HepG2 (cell line): ENCODE measurements around the gene NRP1. TPM values are rescaled to one million over a fixed set of nuclear protein-coding genes. Genes with fewer than 3 reads are reported as not detected.

Experiments used
- ATAC-seq: fragments of 200-7000 bp; cut with Tn5 transposase; 3 replicates; pipeline ENCODE4 v1.9.1; 2020; ENCODE audit warnings: mild to moderate bottlenecking, moderate library complexity
- BruUV-seq: library from RNA; stranded (reverse); fragments of 400-500 nt; replicated peaks from 2 replicates; lab custom pipeline; 2021; lab: Mats Ljungman, UMichigan
- CTCF ChIA-PET: fragments of 300-600 bp; formaldehyde crosslinking; extraction: SDS; loops from one replicate; lab custom pipeline; 2021; ENCODE audit warnings: low total read pairs, inconsistent platforms, low intra/inter-chr PET ratio; lab: Yijun Ruan, JAX
- POLR2A ChIA-PET: fragments of 350-600 bp; sonication (Branson Sonifier 250); formaldehyde crosslinking; loops from one replicate; lab custom pipeline; 2020; ENCODE audit warnings: antibody characterized with exemption, inconsistent platforms; lab: Yijun Ruan, JAX
- DNase-seq: peaks from one replicate; pipeline ENCODE4 v3.0.0-alpha.2; 2015; ENCODE audit warnings: low spot score
- FAIRE-seq: peaks from 3 replicates; lab custom pipeline; 2011; peaks lifted over from hg19 to GRCh38; lab: Jason Lieb, UNC
- H2AFZ ChIP-seq: one replicate; pipeline ENCODE4 v1.6.1; 2011; ENCODE audit warnings: low read length, inconsistent platforms
- H3K27ac ChIP-seq: fragments of 300-600 bp; 3 replicates; pipeline ENCODE4 v1.8.0; 2011; ENCODE audit warnings: mixed run types, mild to moderate bottlenecking, mixed read lengths, low read length, inconsistent platforms; ENCODE audit not compliant: insufficient read depth; ENCODE audit errors: extremely low read length
- H3K27me3 ChIP-seq, 2 experiments: fragments of 200-600 bp in 1 of 2; 2 replicates in 1 of 2; 3 replicates in 1 of 2; pipeline versions ENCODE4 v1.6.0 to v1.8.0; 2011; ENCODE audit warnings: low read length in 2 of 2, mild to moderate bottlenecking in 2 of 2, moderate library complexity in 2 of 2, inconsistent platforms in 1 of 2; ENCODE audit not compliant: insufficient read depth in 2 of 2, control insufficient read depth in 1 of 2
- H3K36me3 ChIP-seq, 2 experiments: fragments of 200-600 bp in 1 of 2; replicated peaks in 1 of 2; 2 replicates in 1 of 2; 3 replicates in 1 of 2; pipeline versions ENCODE4 v1.5.1 to v1.8.0; 2011; ENCODE audit warnings: low read length in 2 of 2, inconsistent platforms in 1 of 2; ENCODE audit not compliant: insufficient read depth in 2 of 2, control insufficient read depth in 1 of 2
- H3K4me1 ChIP-seq: 2 replicates; pipeline ENCODE4 v1.5.1; 2012; ENCODE audit warnings: low read length, inconsistent platforms; ENCODE audit not compliant: insufficient read depth
- H3K4me2 ChIP-seq: 2 replicates; pipeline ENCODE4 v1.6.0; 2011; ENCODE audit warnings: low read depth, low read length, inconsistent platforms
- H3K4me3 ChIP-seq, 3 experiments: fragments of 200-600 bp in 1 of 3; sonication (generic), shearing (Covaris generic) in 1 of 3; replicated peaks in 1 of 3; 2 replicates each; pipeline ENCODE4 v1.5.1; 2011 to 2016; ENCODE audit warnings: low read length in 3 of 3, inconsistent platforms in 2 of 3, low read depth in 2 of 3, mild to moderate bottlenecking in 2 of 3, control low read depth in 1 of 3, mixed read lengths in 1 of 3; ENCODE audit not compliant: insufficient read depth in 1 of 3
- H3K79me2 ChIP-seq: one replicate; pipeline ENCODE4 v1.6.1; 2011; ENCODE audit warnings: low read length, inconsistent platforms; ENCODE audit not compliant: insufficient read depth
- H3K9ac ChIP-seq: 2 replicates; pipeline ENCODE4 v1.6.0; 2011; ENCODE audit warnings: mild to moderate bottlenecking, low read depth, low read length, inconsistent platforms; ENCODE audit not compliant: insufficient read depth
- H3K9me3 ChIP-seq: 2 replicates; pipeline ENCODE4 v1.5.1; 2012; ENCODE audit warnings: mild to moderate bottlenecking, low read length
- H4K20me1 ChIP-seq: 2 replicates; pipeline ENCODE4 v1.6.0; 2011; ENCODE audit warnings: inconsistent platforms, mild to moderate bottlenecking, low read length, moderate library complexity; ENCODE audit not compliant: insufficient read depth
- ETV6 ChIP-seq: sonication (generic); formaldehyde crosslinking; conservative IDR thresholded peaks from 2 replicates; pipeline ENCODE4 v1.4.0; 2020; ENCODE audit warnings: missing genetic modification reagents
- MAFF ChIP-seq: IDR thresholded peaks from 2 replicates; pipeline ENCODE4 v1.6.1; 2011; ENCODE audit warnings: low read depth, low read length, improper control_type of control experiment
- MAFK ChIP-seq, 2 experiments: IDR thresholded peaks in 1 of 2; conservative IDR thresholded peaks in 1 of 2; 2 replicates each; pipeline ENCODE4 v1.6.1; 2011; ENCODE audit warnings: improper control_type of control experiment in 2 of 2, low read length in 2 of 2
- WGBS: methylation state at CpG from one replicate; pipeline ENCODE4 v1.1.6; 2017; ENCODE audit warnings: low lambda C conversion rate; 5-methylcytosine and 5-hydroxymethylcytosine counted together
- in situ Hi-C: cut with HindIII; loops from 2 replicates; pipeline ENCODE4 v1.10.0; 2017; ENCODE audit warnings: low pct_unique_long_range_greater_than_20kb; ENCODE audit not compliant: extremely low pct_ligation_motif_present
- intact Hi-C: fragments of 100-400 bp; cut with micrococcal nuclease; formaldehyde crosslinking; loops from one replicate; pipeline ENCODE4 v1.10.0; 2022; ENCODE audit not compliant: unreplicated experiment
- polyA plus RNA-seq, 8 experiments: library from polyadenylated mRNA; depleted of rRNA in 3 of 8; stranded (reverse) in 7 of 8; unstranded in 1 of 8; fragments of >200 nt; fragmentation: Illumina TruSeq in 4 of 8; extraction: Trizol in 4 of 8; gene quantifications; 2 replicates each; pipeline versions ENCODE4 v1.2.1 to v1.2.3, GENCODE V29; 2011 to 2016; ENCODE audit warnings: low read depth in 4 of 8, missing spikeins in 1 of 8, mixed read lengths in 1 of 8; ENCODE audit not compliant: insufficient read depth in 1 of 8
- total RNA-seq, 5 experiments: library from RNA; depleted of rRNA; stranded (reverse); fragments of >200 nt; fragmentation: Illumina TruSeq; extraction: Trizol; gene quantifications; 2 replicates each; pipeline ENCODE4 v1.2.3, GENCODE V29; 2016; ENCODE audit warnings: low read depth in 1 of 5
- TF ChIP-seq, protein P1 (sequence below): fragments of 450-650 bp; IDR thresholded peaks from 2 replicates; pipeline ENCODE4 v1.6.1; 2017; ENCODE audit warnings: mild to moderate bottlenecking
- TF ChIP-seq, protein P2 (sequence below): IDR thresholded peaks from 2 replicates; pipeline ENCODE4 v1.6.1; 2016; ENCODE audit warnings: missing compliant biosample characterization, missing genetic modification reagents, borderline replicate concordance
- TF ChIP-seq, protein P3 (sequence below): sonication (generic); formaldehyde crosslinking; IDR thresholded peaks from 2 replicates; pipeline ENCODE4 v1.4.0; 2020; ENCODE audit warnings: missing genetic modification reagents, borderline replicate concordance

The NRP1 gene
- total and polyA plus RNA-seq, 2 of the 13 experiments (the other 11 are each of a cell fraction or from before 2014, with no cell fraction given), result 5.3 to 5.8 TPM

DNA sequence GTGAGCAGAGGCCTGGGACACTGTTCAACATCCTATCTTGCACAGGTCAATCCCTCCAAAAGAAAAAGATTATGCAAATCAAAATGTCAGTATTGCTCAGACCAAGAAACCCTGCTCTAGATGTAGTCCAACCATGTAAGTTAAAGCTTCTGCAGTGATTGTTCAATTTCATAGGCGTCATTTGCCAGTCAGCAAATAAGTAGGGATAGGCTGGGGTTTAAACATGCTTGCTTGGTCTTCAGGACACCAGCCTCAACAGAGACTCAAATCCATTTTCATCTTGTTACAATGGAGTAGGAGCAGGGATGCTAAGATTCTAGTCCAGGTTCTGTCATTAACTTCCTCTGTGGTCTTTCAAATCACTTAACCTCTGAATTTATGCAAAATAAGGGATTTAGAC lies 89.1 kb downstream of the NRP1 start:
- Histone ChIP-seq H3K4me3 (no peak overlapping the region), H3K27me3 (no peaks in the 10 kb centered on the region), H3K36me3 (no peaks in the 10 kb centered on the region; a peak in 1 of 5 replicates), H2AFZ (no peak overlapping the region), H3K4me2 (no peak overlapping the region), H3K4me1 (no peaks in the 10 kb centered on the region), H3K9me3 (no peaks in the 10 kb centered on the region), H3K79me2 (no peaks in the 10 kb centered on the region), H3K9ac (no peak overlapping the region), H3K27ac (no peak overlapping the region), H4K20me1 (no peaks in the 10 kb centered on the region)
- ChIA-PET POLR2A (no interaction called here), CTCF (no interaction called here)
- BruUV-seq, result no TSS peak
- FAIRE-seq (no peak), DNase-seq (no peak), ATAC-seq (no peak)
- 100% methylated on average over 1 of the region's 1 CpG for WGBS
- in situ Hi-C loops, result no loop called here
- TF ChIP-seq, protein P1, sequence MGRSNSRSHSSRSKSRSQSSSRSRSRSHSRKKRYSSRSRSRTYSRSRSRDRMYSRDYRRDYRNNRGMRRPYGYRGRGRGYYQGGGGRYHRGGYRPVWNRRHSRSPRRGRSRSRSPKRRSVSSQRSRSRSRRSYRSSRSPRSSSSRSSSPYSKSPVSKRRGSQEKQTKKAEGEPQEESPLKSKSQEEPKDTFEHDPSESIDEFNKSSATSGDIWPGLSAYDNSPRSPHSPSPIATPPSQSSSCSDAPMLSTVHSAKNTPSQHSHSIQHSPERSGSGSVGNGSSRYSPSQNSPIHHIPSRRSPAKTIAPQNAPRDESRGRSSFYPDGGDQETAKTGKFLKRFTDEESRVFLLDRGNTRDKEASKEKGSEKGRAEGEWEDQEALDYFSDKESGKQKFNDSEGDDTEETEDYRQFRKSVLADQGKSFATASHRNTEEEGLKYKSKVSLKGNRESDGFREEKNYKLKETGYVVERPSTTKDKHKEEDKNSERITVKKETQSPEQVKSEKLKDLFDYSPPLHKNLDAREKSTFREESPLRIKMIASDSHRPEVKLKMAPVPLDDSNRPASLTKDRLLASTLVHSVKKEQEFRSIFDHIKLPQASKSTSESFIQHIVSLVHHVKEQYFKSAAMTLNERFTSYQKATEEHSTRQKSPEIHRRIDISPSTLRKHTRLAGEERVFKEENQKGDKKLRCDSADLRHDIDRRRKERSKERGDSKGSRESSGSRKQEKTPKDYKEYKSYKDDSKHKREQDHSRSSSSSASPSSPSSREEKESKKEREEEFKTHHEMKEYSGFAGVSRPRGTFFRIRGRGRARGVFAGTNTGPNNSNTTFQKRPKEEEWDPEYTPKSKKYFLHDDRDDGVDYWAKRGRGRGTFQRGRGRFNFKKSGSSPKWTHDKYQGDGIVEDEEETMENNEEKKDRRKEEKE, result no peak
- peak; percentile 71 for TF ChIP-seq MAFF
- no peak for TF ChIP-seq ETV6 (CRISPR knock-in tag)
- peak; percentile 40 to 55; a peak in 2 of 4 replicates for TF ChIP-seq MAFK (conservative IDR thresholded peaks at IDR 0.05 in 1 of 2, IDR thresholded peaks at IDR 0.05 in 1 of 2; ENCODE audit: low read length in 2 of 2)
- TF ChIP-seq, protein P2, sequence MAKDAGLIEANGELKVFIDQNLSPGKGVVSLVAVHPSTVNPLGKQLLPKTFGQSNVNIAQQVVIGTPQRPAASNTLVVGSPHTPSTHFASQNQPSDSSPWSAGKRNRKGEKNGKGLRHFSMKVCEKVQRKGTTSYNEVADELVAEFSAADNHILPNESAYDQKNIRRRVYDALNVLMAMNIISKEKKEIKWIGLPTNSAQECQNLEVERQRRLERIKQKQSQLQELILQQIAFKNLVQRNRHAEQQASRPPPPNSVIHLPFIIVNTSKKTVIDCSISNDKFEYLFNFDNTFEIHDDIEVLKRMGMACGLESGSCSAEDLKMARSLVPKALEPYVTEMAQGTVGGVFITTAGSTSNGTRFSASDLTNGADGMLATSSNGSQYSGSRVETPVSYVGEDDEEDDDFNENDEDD (CRISPR knock-in tag), result no peak
- TF ChIP-seq, protein P3, sequence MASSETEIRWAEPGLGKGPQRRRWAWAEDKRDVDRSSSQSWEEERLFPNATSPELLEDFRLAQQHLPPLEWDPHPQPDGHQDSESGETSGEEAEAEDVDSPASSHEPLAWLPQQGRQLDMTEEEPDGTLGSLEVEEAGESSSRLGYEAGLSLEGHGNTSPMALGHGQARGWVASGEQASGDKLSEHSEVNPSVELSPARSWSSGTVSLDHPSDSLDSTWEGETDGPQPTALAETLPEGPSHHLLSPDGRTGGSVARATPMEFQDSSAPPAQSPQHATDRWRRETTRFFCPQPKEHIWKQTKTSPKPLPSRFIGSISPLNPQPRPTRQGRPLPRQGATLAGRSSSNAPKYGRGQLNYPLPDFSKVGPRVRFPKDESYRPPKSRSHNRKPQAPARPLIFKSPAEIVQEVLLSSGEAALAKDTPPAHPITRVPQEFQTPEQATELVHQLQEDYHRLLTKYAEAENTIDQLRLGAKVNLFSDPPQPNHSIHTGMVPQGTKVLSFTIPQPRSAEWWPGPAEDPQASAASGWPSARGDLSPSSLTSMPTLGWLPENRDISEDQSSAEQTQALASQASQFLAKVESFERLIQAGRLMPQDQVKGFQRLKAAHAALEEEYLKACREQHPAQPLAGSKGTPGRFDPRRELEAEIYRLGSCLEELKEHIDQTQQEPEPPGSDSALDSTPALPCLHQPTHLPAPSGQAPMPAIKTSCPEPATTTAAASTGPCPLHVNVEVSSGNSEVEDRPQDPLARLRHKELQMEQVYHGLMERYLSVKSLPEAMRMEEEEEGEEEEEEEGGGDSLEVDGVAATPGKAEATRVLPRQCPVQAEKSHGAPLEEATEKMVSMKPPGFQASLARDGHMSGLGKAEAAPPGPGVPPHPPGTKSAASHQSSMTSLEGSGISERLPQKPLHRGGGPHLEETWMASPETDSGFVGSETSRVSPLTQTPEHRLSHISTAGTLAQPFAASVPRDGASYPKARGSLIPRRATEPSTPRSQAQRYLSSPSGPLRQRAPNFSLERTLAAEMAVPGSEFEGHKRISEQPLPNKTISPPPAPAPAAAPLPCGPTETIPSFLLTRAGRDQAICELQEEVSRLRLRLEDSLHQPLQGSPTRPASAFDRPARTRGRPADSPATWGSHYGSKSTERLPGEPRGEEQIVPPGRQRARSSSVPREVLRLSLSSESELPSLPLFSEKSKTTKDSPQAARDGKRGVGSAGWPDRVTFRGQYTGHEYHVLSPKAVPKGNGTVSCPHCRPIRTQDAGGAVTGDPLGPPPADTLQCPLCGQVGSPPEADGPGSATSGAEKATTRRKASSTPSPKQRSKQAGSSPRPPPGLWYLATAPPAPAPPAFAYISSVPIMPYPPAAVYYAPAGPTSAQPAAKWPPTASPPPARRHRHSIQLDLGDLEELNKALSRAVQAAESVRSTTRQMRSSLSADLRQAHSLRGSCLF (CRISPR knock-in tag), result no peak
- intact Hi-C loops, result no loop called here
